IPS DF 19.7 (cell line): Measurements from ENCODE around the gene DMRT3.

Experiments
- DNase-seq: peaks from one replicate; pipeline ENCODE4 v3.0.0-alpha.2; 2013; ENCODE audit warnings: low read depth, low spot score

DMRT3 gene

DNA sequence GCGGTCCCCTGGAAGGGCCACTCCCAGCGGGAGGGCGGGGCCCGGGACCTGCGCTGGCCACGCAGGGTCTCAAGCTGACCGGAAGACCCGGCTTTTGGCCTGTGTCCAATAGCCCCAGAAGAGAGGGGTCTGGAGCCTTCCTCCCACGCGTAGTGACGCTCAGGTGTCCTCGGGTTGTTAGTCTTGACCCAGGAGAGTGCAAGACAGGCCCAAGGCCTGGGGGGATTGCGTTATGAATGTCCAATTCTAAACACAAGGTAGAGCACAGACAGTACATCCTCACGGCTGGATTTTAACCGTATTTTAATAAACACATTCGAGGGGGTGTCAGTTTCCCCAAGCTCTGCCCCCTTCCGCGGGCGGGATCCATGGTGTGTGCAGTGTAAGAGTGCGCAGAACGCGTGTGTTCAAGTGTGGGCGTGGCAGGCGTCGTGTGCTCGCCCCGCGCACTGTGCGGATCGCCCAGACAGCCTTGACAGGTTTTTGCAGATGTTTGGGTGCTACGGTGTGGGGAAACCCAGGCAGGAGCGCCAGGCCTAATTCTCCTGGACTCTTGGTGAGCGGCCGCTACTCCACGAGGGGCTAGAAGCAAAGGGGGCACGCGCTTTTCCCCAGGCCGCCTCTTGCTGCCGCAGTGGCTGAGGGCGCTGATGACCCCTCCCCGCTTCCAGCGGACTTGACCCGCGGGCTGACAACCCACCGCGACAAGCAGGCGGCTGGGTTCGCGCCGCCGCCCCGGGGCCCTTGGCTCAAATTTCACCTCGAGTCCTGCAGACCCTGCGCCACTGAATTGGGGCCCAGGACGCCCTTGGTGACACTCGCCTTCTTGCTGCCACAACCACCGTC, 6.1 kb upstream of the DMRT3 start:
- DNase-seq: no peak

- DNase-seq: no peak
These were observed 4.5 kb upstream of the DMRT3 start for GRCh38 chr9:971901-972500.

DNA sequence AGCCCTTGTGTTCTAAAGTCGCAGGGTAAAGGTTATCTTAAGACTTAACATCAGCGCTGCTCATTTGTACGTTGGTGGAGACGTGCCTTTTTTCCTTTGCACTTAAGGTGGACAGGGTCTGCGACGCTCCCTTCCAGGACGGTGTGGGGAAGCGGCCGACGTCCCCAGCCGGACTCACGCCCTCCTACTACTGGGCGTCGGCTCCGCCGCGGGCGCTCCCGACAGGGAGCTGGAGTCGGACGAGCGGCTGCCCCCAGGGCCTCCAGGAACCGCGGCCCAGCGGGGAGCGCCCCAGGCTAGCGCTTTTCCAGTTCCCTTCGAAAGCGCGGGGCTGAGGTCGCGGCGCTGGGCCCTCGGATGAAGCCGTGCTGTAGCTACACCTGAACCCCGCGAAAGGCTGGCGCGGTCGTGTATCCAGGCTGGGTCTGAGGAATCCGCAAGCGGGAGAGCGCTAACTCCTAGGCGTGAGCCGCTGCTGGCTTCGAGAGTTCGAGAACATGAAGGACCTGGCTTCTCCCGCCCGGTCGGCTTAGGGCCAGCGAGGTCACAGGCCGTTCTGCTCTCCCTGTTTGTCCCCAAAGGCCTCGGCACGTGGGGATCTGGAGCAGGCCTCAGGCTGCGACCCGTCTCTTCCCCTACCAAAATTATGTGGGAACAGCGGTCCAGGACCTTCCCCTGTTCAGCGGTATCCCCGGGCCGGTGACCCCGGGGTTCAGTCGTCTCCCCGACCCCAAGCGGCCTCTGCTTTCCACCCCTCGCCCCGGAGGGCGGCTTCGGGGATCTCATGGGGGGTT, 3.8 kb upstream of the DMRT3 start:
- no peak for DNase-seq

GRCh38 chr9:973295-973834, 3.1 kb upstream of the DMRT3 start:
- no peak for DNase-seq

DNA sequence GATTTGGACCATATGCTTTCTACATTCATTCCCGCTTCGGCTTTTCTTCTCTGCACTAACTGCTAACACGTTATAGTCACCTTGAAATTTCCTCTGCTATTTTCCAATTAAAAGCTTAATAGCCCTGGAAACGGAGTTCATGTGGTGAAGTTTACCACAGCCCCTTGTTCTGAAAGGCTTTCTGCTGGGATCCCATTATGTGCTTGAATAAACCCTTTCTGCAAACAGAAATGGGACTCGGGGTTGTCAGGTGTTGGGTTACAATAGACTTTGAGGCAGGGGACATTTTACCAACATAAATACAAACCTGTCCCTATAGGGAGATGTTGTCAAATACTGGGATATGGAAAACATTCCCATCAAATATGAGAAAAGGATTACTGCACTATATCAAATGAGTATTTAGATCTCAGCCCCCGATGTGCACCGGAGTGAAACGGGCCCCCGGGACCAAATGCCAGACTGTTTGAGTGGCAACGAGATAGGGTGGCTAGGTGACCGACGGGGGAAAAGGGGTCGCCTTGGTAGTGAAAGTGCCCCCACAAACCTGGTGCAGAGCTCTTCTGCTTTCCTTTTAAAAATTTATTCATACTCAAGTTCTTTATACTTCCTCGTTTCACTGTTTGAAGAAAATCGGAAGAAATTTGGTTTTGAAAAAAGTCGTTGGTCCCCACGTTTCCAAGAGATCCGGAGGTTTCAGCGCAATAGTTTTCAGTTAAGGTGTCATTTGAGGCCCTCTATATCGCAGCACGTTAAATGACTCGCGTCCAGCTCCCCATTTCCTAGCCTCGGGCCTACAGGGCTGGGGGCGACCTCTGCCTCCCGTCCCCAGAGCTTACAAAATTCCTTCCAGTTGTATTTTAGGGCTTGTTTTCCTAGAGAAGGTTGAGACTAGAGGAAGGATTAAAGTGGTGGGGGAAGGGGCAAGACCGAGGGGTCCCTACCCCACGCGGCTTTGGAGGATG, 2.1 kb upstream of the DMRT3 start:
- DNase-seq: no peak

DNA sequence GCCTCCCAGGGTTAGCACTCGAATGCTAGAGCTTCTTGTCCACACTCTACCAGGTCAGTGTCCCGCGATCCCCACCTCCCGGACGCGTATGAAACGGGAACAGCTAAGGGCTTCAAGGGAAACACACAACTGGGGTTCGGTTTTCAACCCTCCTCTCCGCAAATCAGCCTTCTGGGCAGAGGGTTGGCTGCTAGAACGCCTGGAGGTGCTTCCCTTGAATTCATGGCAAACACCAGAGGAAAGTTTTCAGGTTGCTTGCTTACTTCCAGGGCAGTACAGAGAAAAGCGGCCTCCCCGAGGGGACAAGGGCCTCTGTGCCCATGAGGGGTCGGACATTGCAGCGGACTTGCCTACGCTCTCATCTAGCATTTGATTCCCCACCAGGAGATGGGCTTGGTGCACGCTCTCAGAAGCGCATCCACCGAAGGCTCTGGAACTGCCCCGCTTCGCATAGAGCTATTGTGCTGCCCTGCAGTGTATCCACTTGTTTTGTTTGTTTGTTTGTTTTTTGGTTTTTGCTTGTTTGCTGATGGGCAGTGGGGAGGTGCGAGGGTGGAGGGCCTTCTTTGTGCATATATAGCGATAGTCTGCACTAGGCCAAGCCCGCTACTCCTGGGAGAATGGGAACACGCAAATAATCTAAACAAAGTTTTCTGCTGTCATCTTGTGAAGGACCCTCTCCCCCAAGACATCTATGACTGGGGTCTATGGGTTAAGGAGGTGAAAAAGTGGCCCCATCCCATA, 1.3 kb upstream of the DMRT3 start:
- no peak for DNase-seq

GRCh38 chr9:975740-976257, 656 bp upstream of the DMRT3 start:
- no peak for DNase-seq

- no peak for DNase-seq
These were observed 735 bp downstream of the DMRT3 start for GRCh38 chr9:976943-977837.

GRCh38 chr9:977838-978830, 1.7 kb downstream of the DMRT3 start:
- DNase-seq: no peak

DNA sequence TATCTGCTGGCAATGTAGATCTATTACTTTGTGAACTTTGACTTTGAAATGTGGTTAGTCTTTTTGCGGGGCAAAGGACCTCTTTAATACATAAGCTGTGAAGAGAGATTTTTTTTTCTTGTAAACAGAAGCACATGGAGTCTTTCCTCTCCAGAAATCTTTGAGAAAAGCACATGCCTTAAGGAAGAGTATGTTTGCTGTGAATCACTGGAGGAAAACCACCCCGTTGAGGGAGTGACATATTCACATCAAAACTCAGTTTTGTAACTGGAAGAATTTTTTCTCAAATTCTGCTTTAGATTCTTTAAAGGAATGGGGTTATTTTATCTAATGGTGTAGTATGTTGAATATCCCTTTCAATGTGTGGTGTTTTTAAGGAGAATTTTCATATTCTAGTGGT, 3.5 kb downstream of the DMRT3 start:
- DNase-seq: no peak

DNA sequence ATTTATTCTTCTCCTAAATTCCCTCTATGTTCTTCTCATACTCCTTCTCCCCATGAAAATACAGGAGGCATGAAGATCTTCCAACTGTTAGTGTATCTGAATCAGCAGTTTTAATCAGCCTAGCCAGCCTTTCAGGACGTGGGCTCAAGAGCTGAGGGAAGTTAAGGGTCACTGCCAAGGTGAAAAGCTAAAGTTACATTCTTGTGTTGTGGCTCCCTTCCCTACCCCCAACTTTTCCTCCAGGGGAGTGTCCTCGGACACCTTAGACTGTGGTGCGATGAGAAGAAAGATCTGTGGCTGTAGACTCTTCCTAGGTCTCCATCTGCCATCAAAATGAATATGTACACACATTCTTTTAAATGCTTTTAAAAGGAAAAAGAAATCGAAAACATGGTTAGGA, 4.2 kb downstream of the DMRT3 start:
- DNase-seq: no peak

- no peak for DNase-seq
These were observed 5.0 kb downstream of the DMRT3 start for GRCh38 chr9:981491-981898.

DNA sequence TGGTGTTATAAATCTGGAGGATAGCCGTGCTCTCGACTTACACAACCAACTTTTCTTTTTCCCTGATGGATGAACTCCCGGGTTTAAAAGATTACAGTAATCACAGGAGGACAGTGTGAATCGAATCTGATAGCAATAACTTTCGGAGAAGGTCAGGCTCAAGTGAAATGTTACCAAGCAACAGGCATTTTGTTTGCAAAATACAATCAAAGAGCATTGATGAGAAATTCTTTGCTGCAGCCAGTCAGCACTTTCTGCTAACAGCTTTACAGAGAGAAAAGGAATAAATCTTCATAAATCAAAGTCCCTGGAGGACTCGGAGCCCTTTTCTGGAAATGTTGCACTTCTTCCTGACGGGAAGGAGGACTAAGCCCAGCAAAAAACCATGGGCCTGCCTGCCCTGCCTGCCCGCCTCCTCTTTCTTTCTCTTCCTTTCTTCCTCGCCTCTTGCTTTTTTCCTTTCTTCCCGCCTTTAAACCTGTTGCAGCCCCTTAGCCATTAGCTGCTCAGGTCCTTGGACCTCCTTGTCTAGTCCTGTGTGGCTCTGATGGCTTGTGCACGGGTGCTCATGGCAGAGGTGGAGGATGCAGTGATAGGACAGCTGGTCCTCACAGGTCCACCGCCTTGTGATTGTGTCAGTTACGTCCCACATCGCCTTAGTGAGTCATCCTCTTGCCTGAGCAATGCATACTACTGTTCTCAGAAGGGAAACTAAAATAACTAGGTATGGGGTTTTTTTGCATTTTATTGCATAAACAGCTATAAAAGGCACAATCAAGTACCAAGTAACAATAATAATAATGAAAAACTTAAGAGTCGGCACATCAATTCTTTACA, 6.2 kb downstream of the DMRT3 start:
- no peak for DNase-seq

- no peak for DNase-seq
These were observed 17.6 kb downstream of the DMRT3 start for GRCh38 chr9:994005-994404.

DNA sequence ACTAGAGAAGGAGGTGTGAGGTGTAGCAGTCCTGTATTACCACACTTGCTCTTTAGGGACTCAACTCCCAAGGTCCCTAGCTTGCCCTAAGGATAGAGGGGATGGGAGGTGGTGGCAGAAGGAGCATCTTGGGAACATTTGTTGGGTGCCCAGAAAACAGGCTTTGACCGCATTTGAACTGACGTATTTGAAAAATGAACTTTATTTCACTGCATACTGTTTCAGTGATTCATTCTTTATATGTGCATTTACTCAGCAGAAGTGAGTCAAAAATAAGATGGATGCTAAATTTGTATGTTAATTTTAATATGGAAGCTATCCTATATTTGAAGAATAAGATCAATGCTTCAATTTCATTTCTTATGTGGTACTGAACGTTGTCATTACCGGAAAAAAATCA, 18.7 kb downstream of the DMRT3 start:
- no peak for DNase-seq

- DNase-seq: no peak
These were observed 19.3 kb downstream of the DMRT3 start for GRCh38 chr9:995781-996180.
